Measurements from ENCODE around the gene SLC39A9.

DNA sequence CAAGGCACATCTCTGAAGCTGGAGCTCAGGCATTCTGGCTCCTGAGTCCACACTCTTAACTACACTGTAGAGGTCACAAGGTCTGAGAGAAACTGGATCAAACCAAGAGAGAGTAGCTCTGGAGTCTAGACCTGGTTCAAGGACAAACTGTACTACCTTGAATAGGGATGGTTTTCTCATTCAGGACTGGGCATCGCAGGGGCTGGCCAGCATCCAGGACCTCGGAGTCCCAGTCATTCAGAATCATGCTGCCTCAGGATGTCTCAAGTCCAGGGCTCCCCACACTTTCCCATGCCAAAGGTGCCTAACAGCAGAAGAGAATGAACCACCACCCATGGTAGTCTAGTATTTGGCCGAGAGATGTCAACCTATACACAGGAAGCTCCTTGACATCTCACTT, 72.9 kb downstream of the SLC39A9 start:
- TF ChIP-seq POLR2A (IDR thresholded peaks at IDR 0.05; ENCODE audit: low read depth, low read length) (no peak), POLR2AphosphoS5 (IDR thresholded peaks at IDR 0.05; ENCODE audit: low read depth, low read length) (no peak), TAF1 (IDR thresholded peaks at IDR 0.05; ENCODE audit: low read depth, low read length) (no peak), SPI1 (IDR thresholded peaks at IDR 0.05; ENCODE audit: low read depth, low read length) (no peak)
